ENCODE results near the gene EIF2D. TPM values are rescaled to one million over a fixed set of nuclear protein-coding genes. Genes with fewer than 3 reads are reported as not detected.

Gene EIF2D
- total RNA-seq (2021; fragmentation: NEBNext Ultra II Directional; extraction: Animal tissue kit (Norgen Biotek cat#: 25700)) (33.1 and 36.1 TPM in 2 replicates), polyA plus RNA-seq (2011; rRNA removed) (36.2 and 37.1 TPM in 2 replicates), polyA minus RNA-seq (2011; rRNA and poly(A)+ RNA removed) (47.8 and 52.6 TPM in 2 replicates)
- polyA plus RNA-seq (2011; cell fraction: cytosol; rRNA removed), result 50.8 TPM
- 62.4 TPM for polyA plus RNA-seq (2011; cell fraction: nucleus; rRNA removed)
- 34.0 to 45.2 TPM (median 41.8 TPM) in 4 replicates for polyA plus RNA-seq (2012, experiment 1 of 2)
- polyA plus RNA-seq (2012, experiment 2 of 2), result 47.0 TPM
- 32.9 TPM for polyA plus RNA-seq (2013, experiment 1 of 2)
- polyA plus RNA-seq (2013, experiment 2 of 2), result 30.6 TPM
- 16.9 TPM for polyA minus RNA-seq (2011; cell fraction: cytosol; rRNA and poly(A)+ RNA removed)
- polyA minus RNA-seq (2011; cell fraction: nucleus; rRNA and poly(A)+ RNA removed), result 30.7 TPM
- long read RNA-seq, experiment 1, partial matches to known transcripts, result 21 of 33 reads
- long read RNA-seq, experiment 1, other reads (novel, unspliced or antisense), result 8 of 33 reads
- long read RNA-seq, experiment 2, transcript EIF2D-201 (15 exons, 2,005 nt), result major isoform, 22 of 33 reads
- long read RNA-seq, experiment 2, partial matches to known transcripts, result 1 of 33 reads
- long read RNA-seq, experiment 2, other reads (novel, unspliced or antisense), result 10 of 33 reads

GRCh38 chr1:206612129-206612876 is at the start of gene EIF2D:
Gene EIF2D (minus strand): TSS chr1:206612465. CDS start chr1:206612342, 123 bp downstream.
- H3K27me3 ChIP-seq (replicated peaks in 1 of 4; ENCODE audit: control insufficient read depth in 3 of 4, extremely low read depth in 1 of 4, insufficient read depth in 3 of 4, low read length in 3 of 4), result no peaks in the 10 kb centered on the region; a peak in 1 of 7 replicates
- H3K36me3 ChIP-seq (ENCODE audit: control insufficient read depth in 2 of 4, insufficient read depth in 4 of 4, low read length in 3 of 4), result no peaks in the 10 kb centered on the region; a peak in 2 of 8 replicates
- peak; percentile 86 to 98 for DNase-seq (ENCODE audit: low read depth in 1 of 2, low spot score in 2 of 2)
- H2BK20ac ChIP-seq (ENCODE audit: low read length), result no peak within 1 kb of the TSS
- H3K79me1 ChIP-seq (ENCODE audit: low read depth, low read length), result peaks cover 4% of the 10 kb centered on the region; the same call in 1 of the 2 replicates
- H2BK5ac ChIP-seq (ENCODE audit: low read depth, low read length), result peak within 1 kb of the TSS; percentile 96
- no peak within 1 kb of the TSS for H2BK15ac ChIP-seq (ENCODE audit: low read length)
- peak within 1 kb of the TSS; percentile 89 for H3K27ac ChIP-seq (ENCODE audit: low read depth, low read length)
- peak within 1 kb of the TSS; percentile 63 for H3K56ac ChIP-seq (replicated peaks; ENCODE audit: insufficient read length, low read depth, low read length)
- H3K14ac ChIP-seq (ENCODE audit: insufficient read length), result no peak within 1 kb of the TSS
- H4K20me1 ChIP-seq (replicated peaks in 1 of 2; ENCODE audit: control insufficient read depth in 1 of 2, insufficient read depth in 2 of 2, low read length in 2 of 2), result peaks cover 0 to 1% of the 10 kb centered on the region in 2 experiments
- H3K9me3 ChIP-seq (ENCODE audit: insufficient read depth in 2 of 2, low read depth in 1 of 2, low read length in 1 of 2), result no peaks in the 10 kb centered on the region
- no peak within 1 kb of the TSS for H2BK120ac ChIP-seq (replicated peaks; ENCODE audit: low read depth, low read length)
- peak within 1 kb of the TSS; percentile 83 to 91 (median 84) for H3K4me3 ChIP-seq (ENCODE audit: extremely low read depth in 1 of 4, insufficient read depth in 2 of 4, low read depth in 3 of 4, low read length in 4 of 4)
- peak within 1 kb of the TSS; percentile 54 to 94 (median 93) for H3K9ac ChIP-seq (replicated peaks in 1 of 4; ENCODE audit: extremely low read depth in 1 of 4, low read depth in 3 of 4, low read length in 3 of 4)
- H3K23ac ChIP-seq (ENCODE audit: insufficient read length), result no peak within 1 kb of the TSS
- WGBS, 2 experiments (ENCODE audit: extremely low coverage in 1 of 2, insufficient coverage in 1 of 2, insufficient read length in 1 of 2, insufficient replicate concordance in 2 of 2, low coverage in 1 of 2, low lambda C conversion rate in 2 of 2, missing lambda C conversion rate in 1 of 2), result 12% methylated on average over 38 of the region's 48 CpGs; no CpG with 5 or more reads in 1 of the 2 experiments
- no peaks in the 10 kb centered on the region; the same call in 1 of the 2 replicates for H3K23me2 ChIP-seq (ENCODE audit: low read depth, low read length)
- ChIA-PET CTCF (ENCODE audit: partially characterized antibody) (interaction anchor here (0.6 to 11.0 kb wide), 34 partner anchors 9 to 252 kb away, joined by 3 to 140 read pairs (median 4); partner anchors contain the start of gene DYRK3), POLR2A (ENCODE audit: partially characterized antibody) (interaction anchor here (0.7 to 2.5 kb wide), 18 partner anchors 8 to 113 kb away, joined by 3 to 12 read pairs (median 4); partner anchors contain the start of gene DYRK3)
- no peak within 1 kb of the TSS for H2BK12ac ChIP-seq (ENCODE audit: low read depth, low read length)
- H4K8ac ChIP-seq (ENCODE audit: extremely low read depth, insufficient read depth, low read length), result peak within 1 kb of the TSS; percentile 100
- peak within 1 kb of the TSS; percentile 95; the same call in 1 of the 2 replicates for H3K18ac ChIP-seq (ENCODE audit: extremely low read depth, low read length)
- H2AK5ac ChIP-seq (ENCODE audit: low read depth, low read length), result no peak within 1 kb of the TSS
- H3K4me2 ChIP-seq (ENCODE audit: insufficient read depth in 1 of 2, low read depth in 2 of 2, low read length in 2 of 2), result peak within 1 kb of the TSS; percentile 75 to 77
- H4K91ac ChIP-seq (replicated peaks; ENCODE audit: insufficient read length, low read length), result peak within 1 kb of the TSS; percentile 97
- no peak for FAIRE-seq
- peaks cover 0 to 7% of the 10 kb centered on the region in 2 experiments; a peak in 1 of 4 replicates for H3K79me2 ChIP-seq (ENCODE audit: control insufficient read depth in 1 of 2, insufficient read depth in 2 of 2, low read length in 2 of 2)
- peaks cover 0 to 6% (median 4%) of the 10 kb centered on the region in 4 experiments; a peak in 5 of 7 replicates for H3K4me1 ChIP-seq (replicated peaks in 1 of 4; ENCODE audit: control insufficient read depth in 3 of 4, insufficient read depth in 4 of 4, low read length in 3 of 4)
- H4K5ac ChIP-seq (ENCODE audit: insufficient read length, low read depth, low read length), result peak within 1 kb of the TSS; percentile 96
- H3K4ac ChIP-seq (replicated peaks; ENCODE audit: insufficient read length, low read depth, low read length), result peak within 1 kb of the TSS; percentile 60
- H2AFZ ChIP-seq (ENCODE audit: low read length), result peak within 1 kb of the TSS; percentile 80; the same call in 1 of the 2 replicates
- TF ChIP-seq BRCA1 (IDR thresholded peaks at IDR 0.05; ENCODE audit: low read depth, low read length), result no peak
- TF ChIP-seq, protein P1, sequence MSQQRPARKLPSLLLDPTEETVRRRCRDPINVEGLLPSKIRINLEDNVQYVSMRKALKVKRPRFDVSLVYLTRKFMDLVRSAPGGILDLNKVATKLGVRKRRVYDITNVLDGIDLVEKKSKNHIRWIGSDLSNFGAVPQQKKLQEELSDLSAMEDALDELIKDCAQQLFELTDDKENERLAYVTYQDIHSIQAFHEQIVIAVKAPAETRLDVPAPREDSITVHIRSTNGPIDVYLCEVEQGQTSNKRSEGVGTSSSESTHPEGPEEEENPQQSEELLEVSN (IDR thresholded peaks at IDR 0.05), result peak; percentile 48; the same call in 1 of the 2 replicates
- TF ChIP-seq BCL11A (IDR thresholded peaks at IDR 0.05; ENCODE audit: low read depth in 2 of 2, low read length in 2 of 2), result no peak
- TF ChIP-seq, protein P2, sequence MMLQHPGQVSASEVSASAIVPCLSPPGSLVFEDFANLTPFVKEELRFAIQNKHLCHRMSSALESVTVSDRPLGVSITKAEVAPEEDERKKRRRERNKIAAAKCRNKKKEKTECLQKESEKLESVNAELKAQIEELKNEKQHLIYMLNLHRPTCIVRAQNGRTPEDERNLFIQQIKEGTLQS (IDR thresholded peaks at IDR 0.05; ENCODE audit: insufficient read depth, low read depth, low read length), result no peak
- peak; percentile 38; the same call in 1 of the 2 replicates for TF ChIP-seq KDM1A (IDR thresholded peaks at IDR 0.05; ENCODE audit: borderline replicate concordance, low read length)
- peak; percentile 29; the same call in 1 of the 2 replicates for TF ChIP-seq SIX5 (IDR thresholded peaks at IDR 0.05; ENCODE audit: low read depth, low read length)
- peak; percentile 95 for TF ChIP-seq SP4 (IDR thresholded peaks at IDR 0.05; ENCODE audit: low read length)

Data from H1 (cell line).